GM19372 (cell line): Measurements from ENCODE around the gene JADE3.
"Not testable (repeated sequence)": the region's sequence is repeated elsewhere in the genome, so short reads cannot be mapped to it uniquely, and the experiment has no call there.

Experiments
- ATAC-seq: cut with Tn5 transposase; IDR thresholded peaks from one replicate; pipeline ENCODE4 v1.9.1; 2021; ENCODE audit warnings: mild to moderate bottlenecking, low read depth, moderate library complexity; ENCODE audit not compliant: unreplicated experiment

JADE3 gene

GRCh38 chrX:46929439-46930261, 17.4 kb downstream of the JADE3 start:
- ATAC-seq, result no peak

GRCh38 chrX:46935295-46935694, 23.1 kb downstream of the JADE3 start:
- no peak for ATAC-seq

GRCh38 chrX:46938589-46938988, 26.4 kb downstream of the JADE3 start:
- ATAC-seq, result no peak

- ATAC-seq, result no peak
Measured at GRCh38 chrX:46941341-46941740, 29.1 kb downstream of the JADE3 start.

GRCh38 chrX:46953137-46953527, 40.9 kb downstream of the JADE3 start:
- peak; percentile 59 for ATAC-seq

GRCh38 chrX:46953597-46953996, 41.4 kb downstream of the JADE3 start:
- ATAC-seq, result peak; percentile 55

GRCh38 chrX:46954716-46955115, 42.5 kb downstream of the JADE3 start:
- ATAC-seq, result no peak

GRCh38 chrX:46956589-46956988, 44.4 kb downstream of the JADE3 start:
- not testable (repeated sequence) for ATAC-seq

- ATAC-seq, result no peak
Measured at GRCh38 chrX:46957297-46957696, 45.1 kb downstream of the JADE3 start.

- ATAC-seq, result no peak
Measured at GRCh38 chrX:46959101-46959500, 46.9 kb downstream of the JADE3 start.

GRCh38 chrX:46959985-46960700, 47.9 kb downstream of the JADE3 start:
- no peak for ATAC-seq

- no peak for ATAC-seq
Measured at GRCh38 chrX:46961097-46961496, 48.9 kb downstream of the JADE3 start.

GRCh38 chrX:46961574-46962283, 49.5 kb downstream of the JADE3 start:
- ATAC-seq, result no peak

GRCh38 chrX:46965125-46965758, 53.0 kb downstream of the JADE3 start:
- ATAC-seq, result no peak

GRCh38 chrX:46967547-46967946, 55.3 kb downstream of the JADE3 start:
- no peak for ATAC-seq

- not testable (repeated sequence) for ATAC-seq
Measured at GRCh38 chrX:46977046-46977445, 64.8 kb downstream of the JADE3 start.

GRCh38 chrX:46978341-46979291, 66.4 kb downstream of the JADE3 start:
- ATAC-seq, result peak; percentile 57

- no peak for ATAC-seq
Measured at GRCh38 chrX:46984705-46985104, 72.5 kb downstream of the JADE3 start.

- no peak for ATAC-seq
Measured at GRCh38 chrX:46989548-46989947, 77.3 kb downstream of the JADE3 start.

GRCh38 chrX:46991664-46992063, 79.4 kb downstream of the JADE3 start:
- no peak for ATAC-seq
